OCI-M2 (cell line): Measurements from ENCODE around the gene CIZ1.

ENCODE experiments used
- DNase-seq: peaks from one replicate; lab custom pipeline; 2025; ENCODE audit not compliant: unreplicated experiment; lab: John Stamatoyannopoulos, UW

Gene CIZ1

DNA sequence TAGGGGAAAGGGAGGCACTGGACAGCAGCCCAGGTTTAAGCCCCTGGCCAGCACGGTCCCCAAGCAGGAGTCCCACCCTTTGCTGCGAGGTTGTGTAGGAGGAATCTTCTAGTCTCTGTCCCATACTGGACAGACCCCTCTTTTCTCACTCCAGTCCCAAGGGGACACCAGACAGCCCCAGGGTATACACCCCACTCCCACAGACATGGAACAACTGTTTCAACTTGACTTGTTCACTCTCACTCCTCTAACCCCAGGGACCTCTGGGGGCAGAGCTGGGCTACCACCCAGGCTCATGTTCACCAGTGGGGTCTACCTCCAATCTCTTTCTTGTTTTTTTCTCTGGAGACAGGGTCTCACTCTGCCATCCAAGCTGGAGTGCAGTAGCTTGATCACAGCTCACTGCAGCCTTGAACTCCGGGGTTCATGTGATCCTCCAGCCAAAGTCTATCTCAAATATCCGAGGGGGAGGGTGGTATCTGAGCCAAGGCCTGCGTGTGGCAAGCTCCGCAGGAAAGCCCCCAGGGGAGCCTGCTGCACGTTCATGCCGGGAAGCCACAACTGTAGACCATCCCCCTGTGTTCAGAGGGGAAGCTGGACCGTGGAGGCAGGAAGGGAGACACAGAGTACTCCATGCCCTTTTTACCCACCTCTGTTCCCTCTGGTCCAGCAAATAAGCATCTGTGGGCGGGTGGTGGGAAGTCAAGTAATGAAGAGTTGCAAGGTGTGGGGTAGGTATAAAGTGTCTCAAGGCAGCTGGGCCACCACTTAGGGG is 65.6 kb downstream of the CIZ1 start:
- no peak for DNase-seq

DNA sequence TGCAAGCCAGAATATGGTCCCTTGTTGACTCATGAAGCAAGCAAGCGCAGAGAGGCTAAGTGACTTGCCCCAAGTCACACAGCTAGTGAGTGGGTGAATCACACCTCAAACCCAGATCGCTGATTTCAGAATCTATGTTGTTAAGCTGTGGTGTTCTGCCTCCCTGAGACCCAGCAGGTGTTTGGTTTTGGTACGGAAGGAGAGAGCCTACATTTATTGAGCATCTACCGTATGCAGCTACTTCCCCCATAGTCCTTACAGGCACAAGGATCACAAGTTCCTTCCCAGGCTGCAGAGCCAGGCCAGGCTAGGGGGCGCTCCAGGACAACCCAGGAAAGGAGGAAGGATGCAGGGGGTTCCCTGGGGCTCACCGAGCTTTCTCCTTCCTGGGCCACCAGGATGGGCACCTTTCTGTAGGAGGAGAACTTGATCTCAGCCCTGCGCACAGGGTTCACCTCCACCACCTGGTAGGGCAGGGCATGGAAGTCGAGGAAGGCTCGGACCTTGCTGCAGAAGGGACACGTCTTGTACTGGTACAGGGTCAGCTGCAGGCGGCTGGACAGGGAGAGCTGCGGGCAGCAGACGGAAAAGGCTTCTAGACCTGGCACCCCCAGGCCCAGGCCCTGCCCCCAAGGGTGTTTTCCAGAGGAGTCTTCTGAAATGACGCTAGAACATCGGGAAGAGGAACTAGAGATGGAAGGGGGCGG is 66.3 kb downstream of the CIZ1 start:
- peak; percentile 2 for DNase-seq

DNA sequence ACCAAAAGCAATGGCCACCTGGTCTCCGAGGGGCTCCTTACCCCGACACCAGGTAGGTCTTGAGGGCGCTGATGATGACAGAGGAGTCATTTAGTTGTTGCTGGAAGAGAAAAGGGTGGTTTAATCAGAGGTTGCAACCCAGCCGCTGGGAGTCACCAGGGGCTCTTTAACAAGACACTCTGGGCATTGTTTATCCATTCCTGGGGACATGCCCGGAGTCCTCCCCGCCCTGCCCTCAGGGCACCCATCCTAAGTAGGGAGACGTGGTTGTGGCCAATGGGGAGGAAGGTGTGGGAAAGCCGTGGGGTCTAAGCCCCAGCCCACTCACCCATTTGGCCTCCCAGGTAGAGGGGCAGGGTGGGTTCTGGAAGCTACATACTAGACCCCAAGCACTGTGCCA is 66.9 kb downstream of the CIZ1 start:
- no peak for DNase-seq

DNA sequence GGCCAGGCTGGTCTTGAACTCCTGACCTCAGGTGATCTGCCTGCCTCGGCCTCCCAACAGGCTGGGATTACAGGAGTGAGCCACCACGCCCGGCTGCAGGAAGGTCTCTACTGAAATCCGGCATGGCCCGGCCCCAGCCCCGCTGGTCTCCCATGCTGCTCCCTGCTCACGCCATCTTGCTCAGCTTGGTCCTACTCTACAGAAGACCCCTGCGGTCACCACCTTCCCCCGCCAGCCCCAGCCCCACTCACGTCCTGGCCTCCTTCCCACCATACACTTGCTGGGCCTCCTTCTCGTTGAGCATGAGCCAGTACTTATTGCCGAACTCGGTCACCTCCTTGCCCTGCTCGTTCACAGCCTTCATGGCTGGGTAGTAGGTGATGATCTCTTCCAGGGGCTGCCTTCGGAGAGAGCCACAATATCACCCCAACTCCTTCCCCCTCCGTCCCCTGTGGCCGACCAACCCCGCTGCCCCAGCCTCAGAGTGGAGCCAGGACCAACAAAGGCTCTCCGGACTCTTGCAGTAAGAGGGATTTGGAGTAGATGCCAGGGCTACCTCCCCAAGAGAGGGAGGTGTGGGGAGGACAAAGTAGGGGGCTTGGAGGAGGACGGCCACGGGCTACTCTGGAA is 67.8 kb downstream of the CIZ1 start:
- no peak for DNase-seq

DNA sequence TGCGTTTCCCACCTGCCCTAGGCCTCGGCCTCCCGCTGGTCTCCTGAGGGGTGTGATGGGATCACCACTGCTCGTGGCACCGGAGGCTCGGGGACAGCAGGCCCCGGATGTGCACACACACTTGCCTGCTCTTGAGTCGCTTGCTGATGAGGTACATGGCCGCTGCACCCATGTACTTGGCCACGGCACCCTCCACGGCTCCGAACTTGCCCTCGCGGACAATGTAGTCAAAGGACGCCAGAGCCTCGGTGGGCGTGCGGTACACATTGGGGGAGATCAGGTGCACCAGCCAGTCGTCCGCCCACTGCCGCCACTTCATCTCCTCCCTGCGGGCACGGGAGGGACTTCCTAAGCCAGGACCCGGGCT is 68.6 kb downstream of the CIZ1 start:
- DNase-seq, result no peak

DNA sequence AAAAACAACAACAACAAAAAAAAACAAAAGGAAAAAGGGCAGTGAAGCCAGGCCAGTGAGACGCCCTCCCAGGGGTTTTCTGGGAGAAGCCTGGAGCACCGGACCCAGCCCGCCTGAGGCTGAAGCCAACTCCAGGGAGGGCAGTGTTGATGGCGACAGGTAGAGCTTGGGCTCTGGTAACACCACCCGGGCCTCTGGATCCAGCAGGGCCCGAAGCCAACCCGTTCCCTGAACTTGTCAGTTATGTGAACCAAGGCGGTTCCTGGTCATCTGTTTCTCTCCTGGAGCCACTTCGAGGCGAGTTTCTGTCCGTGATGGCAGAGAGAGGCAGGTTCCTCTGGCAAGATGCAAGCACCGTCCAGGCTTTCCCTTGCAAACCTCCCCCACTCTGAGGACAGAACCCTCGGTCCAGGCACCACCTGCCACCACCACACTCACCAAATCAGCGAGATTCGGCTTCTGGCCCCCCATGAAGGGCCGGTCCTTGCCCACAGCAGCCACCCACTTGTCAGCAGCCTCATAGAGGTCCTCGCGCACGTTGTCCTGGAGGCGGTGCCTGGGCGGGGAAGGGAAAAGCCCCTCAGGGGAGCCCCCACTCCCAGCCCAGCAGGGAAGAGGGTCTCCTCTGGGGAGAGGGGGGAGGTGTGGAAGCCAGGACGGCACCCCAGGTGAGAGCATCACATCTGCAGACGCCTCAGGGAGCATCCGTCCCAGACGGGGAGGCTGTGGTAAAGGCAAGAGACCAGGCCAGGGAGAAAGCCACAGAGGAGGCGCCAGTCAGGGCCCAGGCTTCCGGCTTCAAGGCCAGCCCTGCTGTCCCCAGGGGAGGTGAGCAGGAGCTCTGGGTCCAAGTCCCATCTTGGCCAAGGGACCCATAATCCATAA is 69.2 kb downstream of the CIZ1 start:
- no peak for DNase-seq

DNA sequence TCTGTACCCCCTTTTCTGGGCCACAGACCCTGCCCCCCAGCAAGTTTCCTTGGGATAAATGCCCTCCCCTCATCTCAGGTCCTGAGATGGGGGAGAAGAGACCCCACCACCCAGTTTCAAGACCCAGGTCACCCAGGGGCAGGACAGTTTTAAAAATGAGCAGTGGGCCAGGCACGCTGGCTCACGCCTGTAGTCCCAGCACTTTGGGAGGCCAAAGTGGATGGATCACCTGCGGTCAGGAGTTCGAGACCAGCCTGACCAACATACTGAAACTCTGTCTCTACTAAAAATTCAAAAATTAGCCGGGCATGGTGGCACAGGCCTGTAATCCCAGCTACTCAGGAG is 69.9 kb downstream of the CIZ1 start:
- no peak for DNase-seq

DNA sequence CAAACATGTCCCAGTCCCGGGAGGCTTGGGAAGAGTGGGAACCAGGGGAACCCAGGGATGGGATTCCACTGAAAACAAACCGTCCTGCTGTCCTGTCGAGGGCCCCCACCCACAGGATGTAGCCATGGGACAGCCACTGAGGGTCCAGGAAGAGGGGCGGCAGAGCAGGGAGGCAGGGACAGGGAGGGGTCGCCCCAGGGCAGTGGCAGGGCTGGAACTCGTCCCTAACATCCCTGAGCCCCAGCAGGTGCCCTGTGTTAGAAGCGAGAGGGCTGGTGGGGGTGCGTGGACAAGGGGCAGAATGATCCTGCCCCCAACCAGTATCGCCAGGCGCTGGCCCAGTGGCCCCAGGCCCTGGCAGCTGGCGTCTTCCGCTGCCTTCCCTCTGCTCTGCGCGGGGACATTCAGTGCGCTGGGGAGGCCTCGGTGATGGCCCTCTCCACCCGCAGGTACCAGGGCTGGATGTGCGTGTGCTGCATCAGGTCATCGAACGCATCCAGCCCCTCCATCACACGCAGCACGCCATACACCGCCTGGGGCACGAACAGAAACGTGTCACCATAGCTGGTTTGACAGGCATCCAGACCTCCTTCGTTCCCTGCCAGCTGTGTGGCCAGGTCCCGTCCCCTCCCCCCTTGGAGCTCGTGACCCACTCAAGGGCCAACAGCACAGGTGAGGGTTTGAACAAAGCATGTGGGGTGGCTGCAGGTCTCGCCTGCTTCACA is 70.5 kb downstream of the CIZ1 start:
- no peak for DNase-seq

DNA sequence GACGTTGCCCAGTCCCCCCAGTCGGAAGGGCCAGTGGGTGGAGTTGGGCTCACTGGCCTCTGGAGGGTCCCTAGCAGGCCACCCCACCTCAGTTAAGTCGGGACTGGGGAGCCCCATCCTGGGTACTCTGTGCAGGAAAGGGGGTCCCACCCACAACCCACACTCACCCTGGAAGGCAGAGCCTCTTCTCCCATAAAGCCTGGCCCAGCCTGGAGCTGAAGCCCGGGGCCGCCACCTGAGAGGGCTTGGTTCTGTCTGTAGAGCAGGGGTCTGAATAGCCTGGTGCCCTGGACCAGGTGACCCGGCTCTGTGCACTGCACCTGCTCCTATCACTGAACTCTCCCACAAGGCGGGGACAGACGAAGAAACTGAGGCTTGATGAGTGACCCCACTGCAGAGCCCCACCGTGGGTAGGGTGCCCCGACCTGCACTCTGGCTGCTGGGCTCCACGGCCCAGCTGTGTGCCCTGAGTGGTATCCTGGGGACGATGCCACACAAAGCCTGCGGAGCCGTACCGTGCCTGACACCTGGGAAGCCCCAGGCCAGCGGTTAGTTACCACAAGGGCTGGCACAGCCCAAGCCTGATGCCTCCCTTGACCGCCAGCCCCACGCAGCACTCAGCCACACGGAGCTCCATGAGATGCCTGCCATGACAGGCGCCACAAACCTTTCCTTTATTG is 71.2 kb downstream of the CIZ1 start:
- no peak for DNase-seq

DNA sequence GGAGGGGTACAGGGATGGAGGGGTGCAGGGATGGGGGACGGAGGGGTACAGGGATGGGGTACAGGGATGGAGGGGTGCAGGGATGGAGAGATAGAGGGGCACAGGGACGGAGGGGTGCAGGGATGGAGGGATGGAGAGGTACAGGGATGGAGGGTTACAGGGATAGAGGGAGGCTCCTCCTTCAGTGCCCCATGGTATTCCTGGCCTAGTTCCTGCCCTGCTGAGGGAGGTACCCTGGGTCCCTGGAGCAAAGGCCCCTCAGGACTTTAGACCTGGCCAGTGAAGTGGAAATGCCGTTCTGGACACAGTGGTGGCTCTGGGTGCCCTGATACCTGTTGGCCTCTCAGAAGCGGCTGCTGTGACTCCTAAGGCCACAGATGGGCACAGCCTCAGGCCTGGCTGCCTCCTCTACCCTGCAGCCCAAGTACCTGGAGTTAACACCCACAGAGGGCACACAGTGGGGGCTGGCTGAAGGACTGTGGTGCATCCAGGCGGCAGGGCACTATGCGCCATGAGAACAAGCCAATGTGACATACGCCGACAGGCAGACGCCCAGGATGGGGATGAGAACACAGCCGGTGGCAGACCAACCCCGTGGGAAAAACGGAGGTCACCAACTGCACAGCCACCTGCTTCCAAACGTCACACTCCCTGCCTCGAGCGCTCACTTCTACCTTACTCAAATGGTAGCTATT is 72.3 kb downstream of the CIZ1 start:
- DNase-seq, result no peak

DNA sequence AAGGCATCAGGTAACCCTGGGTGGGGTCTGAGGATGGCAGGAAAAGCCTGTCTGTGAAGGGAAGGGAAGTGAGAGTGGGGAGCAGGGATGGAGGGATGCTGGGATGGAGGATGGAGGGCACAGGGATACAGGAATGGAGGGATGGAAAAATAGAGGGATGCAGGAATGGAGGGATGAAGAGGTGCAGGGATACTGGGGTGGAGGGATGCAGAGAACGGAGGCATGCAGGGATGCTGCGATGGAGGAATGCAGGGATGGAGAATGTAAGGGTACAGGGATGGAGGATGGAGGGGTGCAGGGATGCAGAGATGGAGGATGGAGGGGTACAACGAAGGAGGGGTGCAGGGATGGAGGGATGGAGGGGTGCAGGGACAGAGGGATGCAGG is 72.9 kb downstream of the CIZ1 start:
- no peak for DNase-seq

DNA sequence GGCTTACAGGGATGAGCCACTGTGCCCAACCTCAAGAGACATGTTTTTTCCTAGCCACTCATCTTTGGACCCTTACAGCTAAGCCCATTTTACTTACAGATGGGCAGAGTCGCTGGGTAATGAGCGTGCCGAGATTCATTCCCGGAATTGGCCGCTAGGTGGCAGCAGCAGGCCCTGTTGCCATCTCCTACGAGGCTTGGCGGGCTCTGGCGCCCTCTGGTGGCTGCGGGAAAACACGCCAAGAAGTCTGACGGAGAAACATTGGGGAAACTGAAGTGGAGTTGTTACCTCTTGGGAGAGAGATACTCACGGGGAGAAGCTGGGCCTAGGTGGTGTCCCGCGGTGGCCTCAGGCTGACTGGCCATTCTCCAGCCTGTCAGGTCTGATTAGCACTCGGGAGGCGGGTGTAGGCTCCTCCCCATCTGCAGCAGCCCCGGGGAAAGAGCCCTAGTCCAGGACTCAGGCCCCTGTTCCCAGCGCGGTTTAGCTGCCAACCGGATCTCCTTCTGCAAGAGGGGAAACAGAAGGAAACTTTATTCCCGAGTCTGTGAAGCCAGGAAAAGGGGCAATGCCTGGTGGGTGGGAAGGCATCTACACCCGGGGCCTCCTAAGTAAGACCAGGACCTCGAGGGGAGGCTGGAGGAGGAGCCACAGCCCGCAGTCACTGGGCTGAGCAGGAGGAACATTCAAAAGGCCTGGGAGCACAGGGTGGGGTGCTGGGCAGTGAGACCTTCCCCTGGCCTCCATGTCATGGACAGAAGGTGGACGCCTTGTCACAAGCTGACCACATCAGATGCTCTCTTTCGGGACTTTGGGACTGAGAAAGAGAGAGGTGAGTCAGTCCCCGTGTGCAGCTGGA is 73.5 kb downstream of the CIZ1 start:
- DNase-seq, result peak; percentile 63

DNA sequence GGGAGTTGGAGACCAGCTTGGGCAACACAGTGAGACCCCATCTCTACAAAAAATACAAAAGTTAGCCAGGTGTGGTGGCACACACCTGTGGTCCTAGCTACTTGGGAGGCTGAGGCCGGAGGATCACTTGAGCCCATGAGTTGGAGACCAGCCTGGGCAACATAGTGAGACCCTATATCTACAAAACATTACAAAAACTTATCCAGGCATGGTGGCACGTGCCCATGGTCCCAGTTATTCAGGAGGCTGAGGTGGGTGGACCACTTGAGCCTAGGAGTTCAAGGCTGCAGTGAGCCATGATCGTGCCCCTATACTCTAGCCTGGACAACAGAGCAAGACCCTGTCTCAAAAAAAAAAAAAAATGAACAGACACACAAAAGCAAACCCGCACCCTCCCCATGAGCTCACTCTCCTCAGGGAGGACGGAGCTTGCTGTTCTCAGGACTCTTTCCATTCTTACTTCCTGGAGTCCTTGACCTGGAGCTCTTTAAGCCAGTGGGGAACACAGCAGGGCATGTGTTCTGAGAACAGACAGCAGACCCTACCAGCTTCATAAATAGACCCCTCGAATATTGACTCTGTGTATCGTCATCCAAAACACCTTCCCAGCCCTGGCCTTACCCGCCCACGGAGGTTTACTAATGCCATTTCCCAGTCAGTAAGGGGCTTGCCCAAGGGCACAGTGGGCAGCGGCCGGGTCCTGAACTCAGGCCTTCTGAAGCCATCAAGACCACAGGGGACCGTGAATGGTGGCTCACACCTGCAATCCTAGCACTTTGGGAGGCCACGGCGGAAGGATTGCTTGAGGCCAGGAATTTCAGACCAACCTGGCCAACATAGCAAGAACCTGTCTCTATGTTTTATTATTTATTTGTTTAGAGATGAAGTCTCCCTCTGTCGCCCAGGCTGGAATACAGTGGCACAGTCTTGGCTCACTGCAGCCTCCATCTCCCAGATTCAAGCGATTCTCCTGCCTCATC is 75.0 kb downstream of the CIZ1 start:
- no peak for DNase-seq
